Endothelial cell of umbilical vein (primary cell): ENCODE data around the gene HINFP. TPM values are rescaled to one million over a fixed set of nuclear protein-coding genes. Genes with fewer than 3 reads are reported as not detected.

ENCODE experiments used
- BruUV-seq: library from RNA; stranded (reverse); fragments of 400-500 nt; replicated peaks from 2 replicates; lab custom pipeline; 2021; lab: Mats Ljungman, UMichigan
- CTCF ChIA-PET: fragments of 300-600, 350-600 bp; sonication (Branson Sonifier 250); formaldehyde crosslinking; loops from one replicate; lab custom pipeline; 2021; ENCODE audit warnings: antibody characterized with exemption, inconsistent platforms; lab: Charles Lee
- POLR2A ChIA-PET: fragments of 300-600, 350-600 bp; sonication (Branson Sonifier 250); formaldehyde crosslinking; loops from one replicate; lab custom pipeline; 2021; ENCODE audit warnings: antibody characterized with exemption, inconsistent platforms; lab: Charles Lee
- DNase-seq: peaks from one replicate; pipeline ENCODE4 v3.0.0-alpha.2; 2011; ENCODE audit warnings: low read depth, low spot score
- FAIRE-seq: peaks from 2 replicates; lab custom pipeline; 2011; peaks lifted over from hg19 to GRCh38; lab: Jason Lieb, UNC
- H2AFZ ChIP-seq: 2 replicates; pipeline ENCODE4 v1.6.0; 2012; ENCODE audit warnings: low read depth, low read length, control low read depth, inconsistent platforms
- H3K27ac ChIP-seq: 2 replicates; pipeline ENCODE4 v1.5.1; 2011; ENCODE audit warnings: low read depth, mild to moderate bottlenecking, control low read depth, low read length, moderate library complexity; ENCODE audit not compliant: insufficient read depth
- H3K27me3 ChIP-seq, 2 experiments: 2 replicates each; pipeline versions ENCODE4 v1.6.0 to v1.6.1; 2011; ENCODE audit warnings: low read length in 2 of 2, mixed read lengths in 1 of 2; ENCODE audit not compliant: control insufficient read depth in 2 of 2, insufficient read depth in 2 of 2
- H3K36me3 ChIP-seq, 2 experiments: 2 replicates in 1 of 2; 3 replicates in 1 of 2; pipeline ENCODE4 v1.5.1; 2011; ENCODE audit warnings: low read length in 2 of 2, mild to moderate bottlenecking in 1 of 2, moderate library complexity in 1 of 2; ENCODE audit not compliant: control insufficient read depth in 2 of 2, insufficient read depth in 2 of 2; ENCODE audit errors: extremely low read depth in 1 of 2
- H3K4me1 ChIP-seq: 3 replicates; pipeline ENCODE4 v1.5.1; 2011; ENCODE audit warnings: mild to moderate bottlenecking, low read length; ENCODE audit not compliant: control insufficient read depth, insufficient read depth; ENCODE audit errors: extremely low read depth
- H3K4me2 ChIP-seq: 2 replicates; pipeline ENCODE4 v1.6.1; 2011; ENCODE audit warnings: low read length, control low read depth, mixed read lengths; ENCODE audit not compliant: insufficient read depth
- H3K4me3 ChIP-seq, 3 experiments: fragments of 200-600 bp in 1 of 3; sonication (generic), shearing (Covaris generic) in 1 of 3; replicated peaks in 1 of 3; 2 replicates each; pipeline ENCODE4 v1.5.1; 2011 to 2016; ENCODE audit warnings: control low read depth in 3 of 3, low read length in 3 of 3, mild to moderate bottlenecking in 2 of 3, inconsistent platforms in 1 of 3, low read depth in 1 of 3, moderate library complexity in 1 of 3; ENCODE audit not compliant: insufficient read depth in 1 of 3
- H3K79me2 ChIP-seq: 2 replicates; pipeline ENCODE4 v1.6.0; 2012; ENCODE audit warnings: low read length, inconsistent platforms; ENCODE audit not compliant: control insufficient read depth, insufficient read depth
- H3K9ac ChIP-seq: replicated peaks from 2 replicates; pipeline ENCODE3; 2011; ENCODE audit warnings: low read length, control low read depth; ENCODE audit not compliant: insufficient read depth; ENCODE audit errors: extremely low read depth
- H3K9me1 ChIP-seq: replicated peaks from 3 replicates; pipeline ENCODE4 v1.6.0; 2011; ENCODE audit warnings: mild to moderate bottlenecking, low read length; ENCODE audit not compliant: control insufficient read depth, insufficient read depth; ENCODE audit errors: extremely low read depth
- H3K9me3 ChIP-seq: replicated peaks from 2 replicates; pipeline ENCODE4 v1.5.1; 2012; ENCODE audit warnings: low read length, inconsistent platforms; ENCODE audit not compliant: control insufficient read depth, insufficient read depth
- H4K20me1 ChIP-seq: replicated peaks from 2 replicates; pipeline ENCODE3; 2011; ENCODE audit warnings: mild to moderate bottlenecking, low read length; ENCODE audit not compliant: control insufficient read depth, insufficient read depth; ENCODE audit errors: extremely low read depth
- CTCF ChIP-seq, 2 donors: IDR thresholded peaks; 1 replicate in 1 of 2; 2 replicates in 1 of 2; pipeline ENCODE4 v1.5.1; 2011; ENCODE audit warnings: low read length in 2 of 2, mild to moderate bottlenecking in 2 of 2, moderate library complexity in 2 of 2, control low read depth in 1 of 2, inconsistent platforms in 1 of 2, low read depth in 1 of 2; ENCODE audit not compliant: insufficient read depth in 1 of 2; ENCODE audit errors: extremely low read depth in 1 of 2
- EZH2 ChIP-seq: IDR thresholded peaks from 2 replicates; pipeline ENCODE4 v1.6.1; 2012; ENCODE audit warnings: borderline replicate concordance, low read depth, mild to moderate bottlenecking, moderate library complexity, low read length, inconsistent platforms; ENCODE audit not compliant: severe bottlenecking
- FOS ChIP-seq: IDR thresholded peaks from 2 replicates; pipeline ENCODE4 v1.6.1; 2011; ENCODE audit warnings: mild to moderate bottlenecking, low read length, moderate library complexity, borderline replicate concordance; ENCODE audit not compliant: insufficient read depth
- GATA2 ChIP-seq: IDR thresholded peaks from 2 replicates; pipeline ENCODE4 v1.7.0; 2011; ENCODE audit warnings: low read depth, mild to moderate bottlenecking, moderate library complexity, mixed read lengths, low read length; ENCODE audit not compliant: insufficient read length, insufficient read depth
- MYC ChIP-seq: IDR thresholded peaks from one replicate; pipeline ENCODE4 v1.6.1; 2011; ENCODE audit warnings: mild to moderate bottlenecking, low read depth, low read length
- POLR2A ChIP-seq: IDR thresholded peaks from 2 replicates; pipeline ENCODE4 v1.6.1; 2012; ENCODE audit warnings: low read depth, mild to moderate bottlenecking, control low read depth, low read length
- dilution Hi-C: fragments of 300-500 bp; cut with MboI; formaldehyde crosslinking; loops from one replicate; pipeline ENCODE4 v1.15.0; 2019; ENCODE audit warnings: low sequenced_read_pairs; ENCODE audit not compliant: extremely low pct_ligation_motif_present
- intact Hi-C: fragments of 100-400 bp; cut with micrococcal nuclease; formaldehyde crosslinking; loops from one replicate; pipeline ENCODE4 v1.10.0; 2022
- polyA plus RNA-seq, 4 experiments: library from polyadenylated mRNA; depleted of rRNA in 3 of 4; stranded (reverse) in 3 of 4; unstranded in 1 of 4; fragments of >200 nt; gene quantifications; 2 replicates each; pipeline versions ENCODE4 v1.2.1 to v1.2.3, GENCODE V29; 2011 to 2012; ENCODE audit warnings: missing spikeins in 1 of 4
- total RNA-seq: library from RNA; stranded (reverse); gene quantifications from 2 replicates; pipeline ENCODE4 v1.2.3, GENCODE V29; 2021

The HINFP gene
- total and polyA plus RNA-seq, 2 donors (not counting 3 experiments of a cell fraction or from before 2014, with no cell fraction given), result 30.8 to 33.4 TPM

GRCh38 chr11:119108857-119109221 is 12.5 kb upstream of the HINFP start:
- H4K20me1 ChIP-seq, result no peaks in the 10 kb centered on the region
- FAIRE-seq (no peak), DNase-seq (no peak)
- H3K9ac ChIP-seq, result no peak overlapping the region
- no peak overlapping the region for H3K27ac ChIP-seq
- ChIA-PET CTCF (interaction anchor here (0.8 to 2.0 kb wide), 4 partner anchors 12 to 230 kb away, joined by 3 to 7 read pairs (median 4); partner anchors contain the start of gene HINFP), POLR2A (interaction anchor here (0.8 to 1.9 kb wide), 2 partner anchors 12 to 14 kb away, joined by 3 to 4 read pairs; a partner anchor contains a TSS)
- peaks cover 4 to 20% of the 10 kb centered on the region in 2 experiments for H3K36me3 ChIP-seq
- TF ChIP-seq POLR2A, result no peak
- TF ChIP-seq EZH2, result no peak
- TF ChIP-seq FOS, result no peak
- no peak for TF ChIP-seq MYC
- intact Hi-C loops (no loop called here), dilution Hi-C loops (no loop called here)
- no peak overlapping the region for H2AFZ ChIP-seq
- no TSS peak for BruUV-seq
- peaks cover 13% of the 10 kb centered on the region for H3K4me1 ChIP-seq
- no peaks in the 10 kb centered on the region for H3K9me1 ChIP-seq
- no peaks in the 10 kb centered on the region for H3K27me3 ChIP-seq
- no peak overlapping the region for H3K4me3 ChIP-seq
- no peak overlapping the region for H3K4me2 ChIP-seq
- no peaks in the 10 kb centered on the region for H3K9me3 ChIP-seq
- H3K79me2 ChIP-seq, result no peaks in the 10 kb centered on the region

GRCh38 chr11:119109843-119110242 is 11.5 kb upstream of the HINFP start:
- peaks cover 13% of the 10 kb centered on the region for H3K4me1 ChIP-seq
- H3K9me1 ChIP-seq, result no peaks in the 10 kb centered on the region
- intact Hi-C loops, result no loop called here
- no peak overlapping the region for H2AFZ ChIP-seq
- FAIRE-seq (no peak), DNase-seq (no peak)
- H3K27ac ChIP-seq, result no peak overlapping the region
- H3K9ac ChIP-seq, result no peak overlapping the region
- BruUV-seq, result no TSS peak
- dilution Hi-C loops, result no loop called here
- no peaks in the 10 kb centered on the region for H4K20me1 ChIP-seq
- no peaks in the 10 kb centered on the region for H3K9me3 ChIP-seq
- no peaks in the 10 kb centered on the region for H3K79me2 ChIP-seq
- H3K36me3 ChIP-seq, result peaks cover 7 to 25% of the 10 kb centered on the region in 2 experiments
- H3K27me3 ChIP-seq, result no peaks in the 10 kb centered on the region
- H3K4me2 ChIP-seq, result no peak overlapping the region
- ChIA-PET POLR2A (interaction anchor here (1.9 kb wide), 1 partner anchor 15 kb away, joined by 4 read pairs; a partner anchor contains a TSS), CTCF (interaction anchor here (0.9 to 2.0 kb wide), 3 partner anchors 11 to 24 kb away, joined by 3 to 7 read pairs (median 4); partner anchors contain the start of gene HINFP)
- H3K4me3 ChIP-seq, result no peak overlapping the region
- TF ChIP-seq GATA2, result no peak
- TF ChIP-seq CTCF (IDR thresholded peaks at IDR 0.05; ENCODE audit: extremely low read depth in 1 of 2, insufficient read depth in 1 of 2, low read depth in 1 of 2, low read length in 2 of 2), result no peak
